Measurements from ENCODE around the gene GRID2. TPM values are rescaled to one million over a fixed set of nuclear protein-coding genes. Genes with fewer than 3 reads are reported as not detected.

The GRID2 gene
- total and polyA plus RNA-seq, 12 donors: 0.55 to 4.0 (median 2.0) TPM

DNA sequence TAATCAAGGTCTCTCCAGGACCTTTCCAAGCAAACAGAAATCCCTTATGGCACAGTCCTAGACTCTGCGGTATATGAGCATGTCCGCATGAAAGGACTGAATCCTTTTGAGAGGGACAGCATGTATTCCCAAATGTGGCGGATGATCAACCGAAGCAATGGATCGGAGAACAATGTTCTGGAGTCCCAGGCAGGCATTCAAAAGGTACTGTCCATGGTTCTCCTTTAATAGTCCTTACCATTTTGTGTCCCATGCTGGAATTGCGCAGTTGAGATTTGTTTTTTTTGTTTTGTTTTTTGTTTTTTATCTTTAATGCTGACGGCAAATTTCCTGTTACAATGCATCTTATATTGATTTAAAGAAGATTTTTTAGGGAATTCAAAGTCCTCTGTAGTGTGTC is 1211.4 kb downstream of the GRID2 start:
- no peaks in the 10 kb centered on the region for H3K9me3 ChIP-seq (replicated peaks in 1 of 3)
- no peak overlapping the region for H3K4me3 ChIP-seq
- intact Hi-C loops (cut with DNase I): no loop called here
- H3K27me3 ChIP-seq: no peaks in the 10 kb centered on the region
- 88 to 96% (median 95%) methylated on average over 7 of the region's 7 CpGs for WGBS, 4 donors
- H3K36me3 ChIP-seq (replicated peaks in 1 of 2): no peaks in the 10 kb centered on the region
- TF ChIP-seq, protein P1, sequence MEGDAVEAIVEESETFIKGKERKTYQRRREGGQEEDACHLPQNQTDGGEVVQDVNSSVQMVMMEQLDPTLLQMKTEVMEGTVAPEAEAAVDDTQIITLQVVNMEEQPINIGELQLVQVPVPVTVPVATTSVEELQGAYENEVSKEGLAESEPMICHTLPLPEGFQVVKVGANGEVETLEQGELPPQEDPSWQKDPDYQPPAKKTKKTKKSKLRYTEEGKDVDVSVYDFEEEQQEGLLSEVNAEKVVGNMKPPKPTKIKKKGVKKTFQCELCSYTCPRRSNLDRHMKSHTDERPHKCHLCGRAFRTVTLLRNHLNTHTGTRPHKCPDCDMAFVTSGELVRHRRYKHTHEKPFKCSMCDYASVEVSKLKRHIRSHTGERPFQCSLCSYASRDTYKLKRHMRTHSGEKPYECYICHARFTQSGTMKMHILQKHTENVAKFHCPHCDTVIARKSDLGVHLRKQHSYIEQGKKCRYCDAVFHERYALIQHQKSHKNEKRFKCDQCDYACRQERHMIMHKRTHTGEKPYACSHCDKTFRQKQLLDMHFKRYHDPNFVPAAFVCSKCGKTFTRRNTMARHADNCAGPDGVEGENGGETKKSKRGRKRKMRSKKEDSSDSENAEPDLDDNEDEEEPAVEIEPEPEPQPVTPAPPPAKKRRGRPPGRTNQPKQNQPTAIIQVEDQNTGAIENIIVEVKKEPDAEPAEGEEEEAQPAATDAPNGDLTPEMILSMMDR (IDR thresholded peaks at IDR 0.05): no peak
- no peak for TF ChIP-seq POLR2A (IDR thresholded peaks at IDR 0.05)
- DNase-seq: no peak
- no peaks in the 10 kb centered on the region for H3K4me1 ChIP-seq (replicated peaks in 1 of 2)
- H3K27ac ChIP-seq: no peak overlapping the region

DNA sequence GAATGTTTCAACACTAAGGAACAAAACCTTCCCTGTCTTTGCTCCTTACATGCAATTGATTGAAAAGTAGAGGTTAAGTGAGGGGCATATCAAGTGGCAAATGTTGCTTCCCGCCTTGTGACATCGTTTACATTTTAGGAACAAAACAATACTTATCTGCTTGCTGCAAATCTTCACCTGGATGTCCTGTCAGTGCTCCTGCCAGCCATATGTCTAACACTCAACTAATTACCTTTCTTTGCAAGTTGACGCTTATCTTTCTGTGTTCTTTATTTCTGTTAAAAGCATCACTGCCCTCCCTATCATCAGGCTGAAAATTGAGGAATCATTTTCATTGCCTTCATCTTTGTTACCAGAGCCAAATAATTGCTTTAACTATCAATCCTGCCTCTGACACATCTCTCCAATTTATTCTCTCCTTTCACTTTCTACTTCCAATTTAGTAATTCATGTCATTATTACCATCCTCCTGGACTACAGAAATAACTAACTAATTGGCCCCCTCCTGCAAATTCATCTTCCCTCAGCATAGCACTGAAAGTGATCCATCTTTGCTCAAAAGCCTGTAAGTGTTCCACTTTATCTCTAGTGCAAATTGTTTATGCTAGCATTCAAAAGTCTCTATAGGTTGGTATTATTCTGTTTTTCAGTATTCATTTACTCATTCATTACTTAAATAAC is 1226.1 kb downstream of the GRID2 start:
- Histone ChIP-seq H3K36me3 (replicated peaks in 1 of 2) (no peaks in the 10 kb centered on the region), H3K4me3 (no peak overlapping the region), H3K9me3 (replicated peaks in 1 of 3) (no peaks in the 10 kb centered on the region), H3K4me1 (replicated peaks in 1 of 2) (no peaks in the 10 kb centered on the region), H3K27ac (no peak overlapping the region), H3K27me3 (no peaks in the 10 kb centered on the region)
- intact Hi-C loops (cut with DNase I): no loop called here
- DNase-seq: no peak
- TF ChIP-seq POLR2A (IDR thresholded peaks at IDR 0.05): no peak
- TF ChIP-seq, protein P1 (IDR thresholded peaks at IDR 0.05): no peak
- 46 to 61% (median 47%) methylated on average over 3 of the region's 3 CpGs for WGBS, 4 donors

DNA sequence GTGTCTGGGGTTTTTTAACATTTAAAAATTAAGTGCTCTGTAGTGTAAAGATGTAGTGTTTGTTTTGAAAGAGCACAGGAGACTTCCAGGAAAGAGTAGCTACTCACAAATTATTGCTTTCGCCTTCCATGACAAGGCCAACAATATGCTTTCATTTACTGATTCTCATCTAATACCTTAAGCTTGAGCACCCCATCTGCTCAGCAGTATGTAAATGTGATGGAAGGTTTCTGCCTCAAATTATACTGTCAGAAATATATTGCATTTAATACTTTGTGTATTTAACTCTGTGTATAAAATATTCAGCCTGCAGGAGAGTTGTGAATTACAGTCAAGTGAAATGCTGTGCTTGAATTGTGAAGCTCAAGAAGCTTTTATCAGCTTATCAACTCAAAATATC is 1228.5 kb downstream of the GRID2 start:
- 80 to 92% (median 90%) methylated on average over 1 of the region's 1 CpG for WGBS, 4 donors
- Histone ChIP-seq H3K9me3 (replicated peaks in 1 of 3) (peaks cover 0 to 1% (median 0%) of the 10 kb centered on the region in 3 donors), H3K27ac (no peak overlapping the region), H3K4me3 (no peak overlapping the region), H3K4me1 (replicated peaks in 1 of 2) (no peaks in the 10 kb centered on the region), H3K36me3 (replicated peaks in 1 of 2) (no peaks in the 10 kb centered on the region), H3K27me3 (no peaks in the 10 kb centered on the region)
- no peak for DNase-seq
- intact Hi-C loops (cut with DNase I): no loop called here
- TF ChIP-seq POLR2A (IDR thresholded peaks at IDR 0.05): no peak
- TF ChIP-seq, protein P1 (IDR thresholded peaks at IDR 0.05): no peak

DNA sequence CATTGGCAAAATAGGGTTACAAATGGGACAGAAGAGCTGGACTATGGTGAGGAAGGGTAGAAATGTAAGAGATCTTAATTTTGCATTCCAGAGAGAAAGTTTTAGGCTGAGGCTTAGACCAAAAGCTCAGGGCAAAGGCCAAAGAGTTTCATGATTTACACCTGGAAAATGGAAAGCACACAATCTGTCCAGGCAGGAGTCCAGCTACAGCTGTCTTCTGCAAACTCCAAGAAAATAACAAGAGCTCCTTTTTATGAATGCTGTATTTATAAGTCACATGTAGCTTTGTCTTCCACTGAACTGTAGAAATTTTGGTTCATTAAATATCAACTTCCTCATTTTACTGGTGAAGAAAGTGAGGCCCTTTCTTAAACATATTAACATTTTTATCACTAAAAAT is 1236.8 kb downstream of the GRID2 start:
- intact Hi-C loops (cut with DNase I): no loop called here
- TF ChIP-seq, protein P1 (IDR thresholded peaks at IDR 0.05): no peak
- TF ChIP-seq POLR2A (IDR thresholded peaks at IDR 0.05): no peak
- H3K4me3 ChIP-seq: no peak overlapping the region

More for the DNA sequence above, 1236.8 kb downstream of the GRID2 start:
- H3K27ac ChIP-seq: no peak overlapping the region
- H3K9me3 ChIP-seq (replicated peaks in 1 of 3): peaks cover 0 to 5% (median 0%) of the 10 kb centered on the region in 3 donors
- DNase-seq: no peak
- H3K27me3 ChIP-seq: no peaks in the 10 kb centered on the region
- H3K4me1 ChIP-seq (replicated peaks in 1 of 2): no peaks in the 10 kb centered on the region
- no peaks in the 10 kb centered on the region for H3K36me3 ChIP-seq (replicated peaks in 1 of 2)
